ENCODE measurements around the gene XDH. TPM values are rescaled to one million over a fixed set of nuclear protein-coding genes. Genes with fewer than 3 reads are reported as not detected.
A peak's percentile ranks its signal among the peaks of the same experiment; 100 is the strongest.

XDH gene
- polyA plus RNA-seq, 4 donors = 29.8 to 115 (median 37.2) TPM

- FAIRE-seq (no peak), DNase-seq (no peak)
- Histone ChIP-seq H3K4me3 (ENCODE audit: low read depth in 1 of 3, low read length in 3 of 3) (no peak overlapping the region), H3K27ac (ENCODE audit: low read depth in 1 of 3, low read length in 2 of 3) (no peak overlapping the region), H3K4me1 (ENCODE audit: control insufficient read depth in 3 of 3, insufficient read depth in 2 of 3, low read depth in 1 of 3, low read length in 2 of 3) (peaks cover 2 to 24% (median 12%) of the 10 kb centered on the region in 3 donors), H3K27me3 (ENCODE audit: control insufficient read depth in 3 of 3, insufficient read depth in 3 of 3, low read length in 3 of 3) (no peaks in the 10 kb centered on the region), H3K9me3 (ENCODE audit: control insufficient read depth in 2 of 2, insufficient read depth in 1 of 2, low read depth in 1 of 2, low read length in 1 of 2) (no peaks in the 10 kb centered on the region), H3K36me3 (ENCODE audit: control insufficient read depth in 3 of 3, insufficient read depth in 2 of 3, low read depth in 1 of 3, low read length in 3 of 3) (peaks cover 0 to 66% (median 12%) of the 10 kb centered on the region in 3 donors)
- 46 to 63% (median 61%) methylated on average over 2 of the region's 2 CpGs for WGBS, 3 donors
These were observed 13.0 kb downstream of the XDH start for GRCh38 chr2:31401580-31401979.

GRCh38 chr2:31398881-31399280, 15.7 kb downstream of the XDH start:
- FAIRE-seq = no peak
- Histone ChIP-seq H3K27me3 (ENCODE audit: control insufficient read depth in 3 of 3, insufficient read depth in 3 of 3, low read length in 3 of 3) (no peaks in the 10 kb centered on the region), H3K36me3 (ENCODE audit: control insufficient read depth in 3 of 3, insufficient read depth in 2 of 3, low read depth in 1 of 3, low read length in 3 of 3) (peaks cover 0 to 55% (median 16%) of the 10 kb centered on the region in 3 donors), H3K4me3 (ENCODE audit: low read depth in 1 of 3, low read length in 3 of 3) (no peak overlapping the region), H3K9me3 (ENCODE audit: control insufficient read depth in 2 of 2, insufficient read depth in 1 of 2, low read depth in 1 of 2, low read length in 1 of 2) (no peaks in the 10 kb centered on the region), H3K4me1 (ENCODE audit: control insufficient read depth in 3 of 3, insufficient read depth in 2 of 3, low read depth in 1 of 3, low read length in 2 of 3) (no peaks in the 10 kb centered on the region), H3K27ac (ENCODE audit: low read depth in 1 of 3, low read length in 2 of 3) (no peak overlapping the region)
- no peak for DNase-seq
- 90 to 97% (median 90%) methylated on average over 2 of the region's 2 CpGs for WGBS, 3 donors

- WGBS, 3 donors = 36 to 73% (median 40%) methylated on average over 4 of the region's 4 CpGs
- no peak for DNase-seq
- no peak overlapping the region for H3K27ac ChIP-seq (ENCODE audit: low read depth in 1 of 3, low read length in 2 of 3)
- no peak overlapping the region for H3K4me3 ChIP-seq (ENCODE audit: low read depth in 1 of 3, low read length in 3 of 3)
- H3K4me1 ChIP-seq (ENCODE audit: control insufficient read depth in 3 of 3, insufficient read depth in 2 of 3, low read depth in 1 of 3, low read length in 2 of 3) = no peaks in the 10 kb centered on the region
- FAIRE-seq = no peak
- no peaks in the 10 kb centered on the region for H3K9me3 ChIP-seq (ENCODE audit: control insufficient read depth in 2 of 2, insufficient read depth in 1 of 2, low read depth in 1 of 2, low read length in 1 of 2)
- peaks cover 0 to 40% (median 16%) of the 10 kb centered on the region in 3 donors for H3K36me3 ChIP-seq (ENCODE audit: control insufficient read depth in 3 of 3, insufficient read depth in 2 of 3, low read depth in 1 of 3, low read length in 3 of 3)
- H3K27me3 ChIP-seq (ENCODE audit: control insufficient read depth in 3 of 3, insufficient read depth in 3 of 3, low read length in 3 of 3) = no peaks in the 10 kb centered on the region
These were observed 17.4 kb downstream of the XDH start for GRCh38 chr2:31397094-31397493.

GRCh38 chr2:31390324-31390723, 24.2 kb downstream of the XDH start:
- no peak for FAIRE-seq
- H3K4me3 ChIP-seq (ENCODE audit: low read depth in 1 of 3, low read length in 3 of 3) = no peak overlapping the region

GRCh38 chr2:31388736-31389135, 25.8 kb downstream of the XDH start:
- no peaks in the 10 kb centered on the region for H3K27me3 ChIP-seq (ENCODE audit: control insufficient read depth in 3 of 3, insufficient read depth in 3 of 3, low read length in 3 of 3)
- 87 to 96% (median 94%) methylated on average over 4 of the region's 4 CpGs for WGBS, 3 donors
- no peaks in the 10 kb centered on the region for H3K9me3 ChIP-seq (ENCODE audit: control insufficient read depth in 2 of 2, insufficient read depth in 1 of 2, low read depth in 1 of 2, low read length in 1 of 2)
- no peaks in the 10 kb centered on the region for H3K4me1 ChIP-seq (ENCODE audit: control insufficient read depth in 3 of 3, insufficient read depth in 2 of 3, low read depth in 1 of 3, low read length in 2 of 3)
- H3K27ac ChIP-seq (ENCODE audit: low read depth in 1 of 3, low read length in 2 of 3) = no peak overlapping the region
- H3K4me3 ChIP-seq (ENCODE audit: low read depth in 1 of 3, low read length in 3 of 3) = no peak overlapping the region
- FAIRE-seq (no peak), DNase-seq (no peak)
- H3K36me3 ChIP-seq (ENCODE audit: control insufficient read depth in 3 of 3, insufficient read depth in 2 of 3, low read depth in 1 of 3, low read length in 3 of 3) = peaks cover 0 to 44% (median 2%) of the 10 kb centered on the region in 3 donors

More at GRCh38 chr2:31390324-31390723, 24.2 kb downstream of the XDH start:
- H3K9me3 ChIP-seq (ENCODE audit: control insufficient read depth in 2 of 2, insufficient read depth in 1 of 2, low read depth in 1 of 2, low read length in 1 of 2) = no peaks in the 10 kb centered on the region
- no peak for DNase-seq
- no peaks in the 10 kb centered on the region for H3K4me1 ChIP-seq (ENCODE audit: control insufficient read depth in 3 of 3, insufficient read depth in 2 of 3, low read depth in 1 of 3, low read length in 2 of 3)
- H3K27me3 ChIP-seq (ENCODE audit: control insufficient read depth in 3 of 3, insufficient read depth in 3 of 3, low read length in 3 of 3) = no peaks in the 10 kb centered on the region
- H3K36me3 ChIP-seq (ENCODE audit: control insufficient read depth in 3 of 3, insufficient read depth in 2 of 3, low read depth in 1 of 3, low read length in 3 of 3) = peaks cover 0 to 37% (median 4%) of the 10 kb centered on the region in 3 donors
- H3K27ac ChIP-seq (ENCODE audit: low read depth in 1 of 3, low read length in 2 of 3) = no peak overlapping the region

- no peak for FAIRE-seq
- no peak overlapping the region for H3K27ac ChIP-seq (ENCODE audit: low read depth in 1 of 3, low read length in 2 of 3)
- H3K36me3 ChIP-seq (ENCODE audit: control insufficient read depth in 3 of 3, insufficient read depth in 2 of 3, low read depth in 1 of 3, low read length in 3 of 3) = peaks cover 0 to 52% (median 5%) of the 10 kb centered on the region in 3 donors
- no peaks in the 10 kb centered on the region for H3K4me1 ChIP-seq (ENCODE audit: control insufficient read depth in 3 of 3, insufficient read depth in 2 of 3, low read depth in 1 of 3, low read length in 2 of 3)
- H3K9me3 ChIP-seq (ENCODE audit: control insufficient read depth in 2 of 2, insufficient read depth in 1 of 2, low read depth in 1 of 2, low read length in 1 of 2) = no peaks in the 10 kb centered on the region
- H3K27me3 ChIP-seq (ENCODE audit: control insufficient read depth in 3 of 3, insufficient read depth in 3 of 3, low read length in 3 of 3) = no peaks in the 10 kb centered on the region
- 82 to 88% (median 83%) methylated on average over 8 of the region's 8 CpGs for WGBS, 3 donors
- DNase-seq = no peak
- H3K4me3 ChIP-seq (ENCODE audit: low read depth in 1 of 3, low read length in 3 of 3) = no peak overlapping the region
These were observed 26.7 kb downstream of the XDH start for GRCh38 chr2:31387850-31388249.

- no peak for FAIRE-seq
- H3K4me1 ChIP-seq (ENCODE audit: control insufficient read depth in 3 of 3, insufficient read depth in 2 of 3, low read depth in 1 of 3, low read length in 2 of 3) = no peaks in the 10 kb centered on the region
- H3K27ac ChIP-seq (ENCODE audit: low read depth in 1 of 3, low read length in 2 of 3) = no peak overlapping the region
- H3K9me3 ChIP-seq (ENCODE audit: control insufficient read depth in 2 of 2, insufficient read depth in 1 of 2, low read depth in 1 of 2, low read length in 1 of 2) = no peaks in the 10 kb centered on the region
- H3K27me3 ChIP-seq (ENCODE audit: control insufficient read depth in 3 of 3, insufficient read depth in 3 of 3, low read length in 3 of 3) = no peaks in the 10 kb centered on the region
- DNase-seq = peak in 1 of 2 donors; percentile 25
- H3K36me3 ChIP-seq (ENCODE audit: control insufficient read depth in 3 of 3, insufficient read depth in 2 of 3, low read depth in 1 of 3, low read length in 3 of 3) = peaks cover 0 to 57% (median 7%) of the 10 kb centered on the region in 3 donors
- no peak overlapping the region for H3K4me3 ChIP-seq (ENCODE audit: low read depth in 1 of 3, low read length in 3 of 3)
These were observed 27.9 kb downstream of the XDH start for GRCh38 chr2:31386648-31387047.

GRCh38 chr2:31386172-31386571, 28.4 kb downstream of the XDH start:
- Histone ChIP-seq H3K4me3 (ENCODE audit: low read depth in 1 of 3, low read length in 3 of 3) (no peak overlapping the region), H3K27me3 (ENCODE audit: control insufficient read depth in 3 of 3, insufficient read depth in 3 of 3, low read length in 3 of 3) (no peaks in the 10 kb centered on the region), H3K36me3 (ENCODE audit: control insufficient read depth in 3 of 3, insufficient read depth in 2 of 3, low read depth in 1 of 3, low read length in 3 of 3) (peaks cover 0 to 62% (median 10%) of the 10 kb centered on the region in 3 donors), H3K4me1 (ENCODE audit: control insufficient read depth in 3 of 3, insufficient read depth in 2 of 3, low read depth in 1 of 3, low read length in 2 of 3) (no peaks in the 10 kb centered on the region), H3K9me3 (ENCODE audit: control insufficient read depth in 2 of 2, insufficient read depth in 1 of 2, low read depth in 1 of 2, low read length in 1 of 2) (no peaks in the 10 kb centered on the region), H3K27ac (ENCODE audit: low read depth in 1 of 3, low read length in 2 of 3) (no peak overlapping the region)
- DNase-seq = no peak
- 85 to 98% (median 88%) methylated on average over 7 of the region's 7 CpGs for WGBS, 3 donors
- no peak for FAIRE-seq

- Histone ChIP-seq H3K36me3 (ENCODE audit: control insufficient read depth in 3 of 3, insufficient read depth in 2 of 3, low read depth in 1 of 3, low read length in 3 of 3) (peaks cover 6 to 75% (median 10%) of the 10 kb centered on the region in 3 donors), H3K4me1 (ENCODE audit: control insufficient read depth in 3 of 3, insufficient read depth in 2 of 3, low read depth in 1 of 3, low read length in 2 of 3) (peaks cover 0 to 1% (median 0%) of the 10 kb centered on the region in 3 donors), H3K27me3 (ENCODE audit: control insufficient read depth in 3 of 3, insufficient read depth in 3 of 3, low read length in 3 of 3) (no peaks in the 10 kb centered on the region), H3K4me3 (ENCODE audit: low read depth in 1 of 3, low read length in 3 of 3) (no peak overlapping the region), H3K9me3 (ENCODE audit: control insufficient read depth in 2 of 2, insufficient read depth in 1 of 2, low read depth in 1 of 2, low read length in 1 of 2) (no peaks in the 10 kb centered on the region), H3K27ac (ENCODE audit: low read depth in 1 of 3, low read length in 2 of 3) (no peak overlapping the region)
- DNase-seq (no peak), FAIRE-seq (no peak)
- 89 to 91% (median 89%) methylated on average over 3 of the region's 3 CpGs for WGBS, 3 donors
These were observed 29.7 kb downstream of the XDH start for GRCh38 chr2:31384771-31385276.

Data from small intestine (tissue), 7 donors.